PC-3 (cell line): ENCODE results near the gene DHFR. TPM values are rescaled to one million over a fixed set of nuclear protein-coding genes. Genes with fewer than 3 reads are reported as not detected.

Experiments
- ATAC-seq: fragments of 200-7000 bp; cut with Tn5 transposase; 2 replicates; pipeline ENCODE4 v1.9.1; 2020; ENCODE audit warnings: mild to moderate bottlenecking, moderate library complexity
- BruUV-seq: library from RNA; stranded (reverse); fragments of 400-500 nt; replicated peaks from 2 replicates; lab custom pipeline; 2021; lab: Mats Ljungman, UMichigan
- CTCF ChIA-PET: fragments of 300-600 bp; sonication (Branson Sonifier 250); formaldehyde crosslinking; loops from one replicate; lab custom pipeline; 2022; ENCODE audit warnings: antibody characterized with exemption; lab: Charles Lee
- POLR2A ChIA-PET: fragments of 300-600 bp; sonication (Branson Sonifier 250); formaldehyde crosslinking; loops from one replicate; lab custom pipeline; 2022; ENCODE audit warnings: antibody characterized with exemption; ENCODE audit not compliant: unreplicated experiment; lab: Charles Lee
- DNase-seq: peaks from one replicate; pipeline ENCODE4 v3.0.0-alpha.2; 2015
- H2AFZ ChIP-seq: fragments of 300-600 bp; sonication (generic); 2 replicates; pipeline ENCODE4 v1.6.0; 2016; ENCODE audit warnings: antibody characterized with exemption, low read length
- H3F3A ChIP-seq: fragments of 300-600 bp; sonication (generic); one replicate; pipeline ENCODE4 v1.6.0; 2017; ENCODE audit warnings: antibody characterized with exemption, low read length, control low read depth, mild to moderate bottlenecking; ENCODE audit not compliant: unreplicated experiment
- H3K27ac ChIP-seq: fragments of 300-600 bp; sonication (generic); 2 replicates; pipeline ENCODE4 v1.5.1; 2016; ENCODE audit warnings: mild to moderate bottlenecking, low read length
- H3K27me3 ChIP-seq: fragments of 300-600 bp; sonication (generic); 2 replicates; pipeline ENCODE4 v1.6.1; 2016; ENCODE audit warnings: low read length, mixed read lengths
- H3K36me3 ChIP-seq: fragments of 300-600 bp; sonication (generic); 2 replicates; pipeline ENCODE4 v1.6.1; 2016; ENCODE audit warnings: low read depth, mixed run types, low read length, mixed read lengths
- H3K4me1 ChIP-seq: fragments of 300-600 bp; sonication (generic); 2 replicates; pipeline ENCODE4 v1.5.1; 2016; ENCODE audit warnings: low read length; ENCODE audit not compliant: insufficient read depth
- H3K4me2 ChIP-seq: fragments of 300-600 bp; sonication (generic); 2 replicates; pipeline ENCODE4 v1.6.0; 2016; ENCODE audit warnings: low read length
- H3K4me3 ChIP-seq: fragments of 300-600 bp; sonication (generic); 2 replicates; pipeline ENCODE4 v1.5.1; 2016; ENCODE audit warnings: mild to moderate bottlenecking, low read length, mixed read lengths
- H3K79me2 ChIP-seq: fragments of 300-600 bp; sonication (generic); 2 replicates; pipeline ENCODE4 v1.6.1; 2017; ENCODE audit warnings: low read length, mixed read lengths
- H3K9ac ChIP-seq: fragments of 300-600 bp; sonication (generic); 2 replicates; pipeline ENCODE4 v1.6.0; 2016; ENCODE audit warnings: mild to moderate bottlenecking, low read length
- H3K9me2 ChIP-seq: fragments of 300-600 bp; sonication (generic); replicated peaks from 2 replicates; pipeline ENCODE4 v1.6.1; 2016; ENCODE audit warnings: mixed run types, low read length, mixed read lengths
- H3K9me3 ChIP-seq: fragments of 300-600 bp; sonication (generic); 2 replicates; pipeline ENCODE4 v1.6.1; 2016; ENCODE audit warnings: low read length, mixed read lengths
- H4K20me1 ChIP-seq: fragments of 300-600 bp; sonication (generic); 2 replicates; pipeline ENCODE4 v1.6.1; 2016; ENCODE audit warnings: low read length, mixed read lengths
- EZH2 ChIP-seq: fragments of 300-600 bp; sonication (generic); IDR thresholded peaks from one replicate; pipeline ENCODE4 v1.6.1; 2017; ENCODE audit warnings: antibody characterized with exemption, mild to moderate bottlenecking, low read length; ENCODE audit not compliant: unreplicated experiment
- EZH2phosphoT487 ChIP-seq: fragments of 300-600 bp; sonication (generic); IDR thresholded peaks from 2 replicates; pipeline ENCODE4 v1.6.1; 2018; ENCODE audit warnings: mild to moderate bottlenecking, antibody characterized with exemption, low read length, borderline replicate concordance
- intact Hi-C: fragments of 100-400 bp; cut with micrococcal nuclease; formaldehyde crosslinking; loops from 2 replicates; pipeline ENCODE4 v1.9.0; 2023
- total RNA-seq: library from RNA; depleted of rRNA; stranded (reverse); fragments of >200 nt; gene quantifications from 2 replicates; pipeline ENCODE4 v1.2.3, GENCODE V29; 2014
- TF ChIP-seq, protein P1 (sequence below): fragments of 300-600 bp; sonication (generic); conservative IDR thresholded peaks from 2 replicates; pipeline ENCODE4 v1.5.1; 2017; ENCODE audit warnings: antibody characterized with exemption, low read depth, mild to moderate bottlenecking, low read length

The DHFR gene
- total RNA-seq, 1 experiment from 2014 or later = 22.0 TPM

DNA sequence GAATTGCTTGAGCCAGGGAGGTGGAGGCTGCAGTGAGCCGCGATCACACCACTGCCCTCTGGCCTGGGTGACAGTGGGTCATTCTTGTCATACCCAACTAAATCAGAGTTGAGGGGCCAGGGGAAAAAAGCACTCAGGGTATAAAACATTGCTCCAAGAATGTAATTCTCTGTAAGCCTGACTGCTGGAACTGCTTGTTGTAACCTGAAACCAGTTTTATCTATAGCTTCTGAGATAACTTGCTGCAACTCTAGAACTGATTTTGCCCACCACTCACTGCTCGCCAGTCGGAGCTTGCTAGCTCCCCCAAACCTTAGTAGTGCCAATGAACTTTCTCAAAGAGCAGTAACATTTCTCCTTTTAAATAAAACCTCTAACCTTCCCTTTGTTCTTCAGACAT, 9.9 kb downstream of the DHFR start:
- Histone ChIP-seq H3F3A (no peaks in the 10 kb centered on the region), H4K20me1 (no peaks in the 10 kb centered on the region), H3K4me3 (no peak overlapping the region), H3K36me3 (peaks cover 14% of the 10 kb centered on the region), H3K27me3 (no peaks in the 10 kb centered on the region), H3K9me3 (no peaks in the 10 kb centered on the region), H2AFZ (no peak overlapping the region), H3K4me2 (no peak overlapping the region), H3K9me2 (no peaks in the 10 kb centered on the region), H3K27ac (no peak overlapping the region), H3K79me2 (no peaks in the 10 kb centered on the region), H3K9ac (no peak overlapping the region), H3K4me1 (no peaks in the 10 kb centered on the region)
- TF ChIP-seq, protein P1, sequence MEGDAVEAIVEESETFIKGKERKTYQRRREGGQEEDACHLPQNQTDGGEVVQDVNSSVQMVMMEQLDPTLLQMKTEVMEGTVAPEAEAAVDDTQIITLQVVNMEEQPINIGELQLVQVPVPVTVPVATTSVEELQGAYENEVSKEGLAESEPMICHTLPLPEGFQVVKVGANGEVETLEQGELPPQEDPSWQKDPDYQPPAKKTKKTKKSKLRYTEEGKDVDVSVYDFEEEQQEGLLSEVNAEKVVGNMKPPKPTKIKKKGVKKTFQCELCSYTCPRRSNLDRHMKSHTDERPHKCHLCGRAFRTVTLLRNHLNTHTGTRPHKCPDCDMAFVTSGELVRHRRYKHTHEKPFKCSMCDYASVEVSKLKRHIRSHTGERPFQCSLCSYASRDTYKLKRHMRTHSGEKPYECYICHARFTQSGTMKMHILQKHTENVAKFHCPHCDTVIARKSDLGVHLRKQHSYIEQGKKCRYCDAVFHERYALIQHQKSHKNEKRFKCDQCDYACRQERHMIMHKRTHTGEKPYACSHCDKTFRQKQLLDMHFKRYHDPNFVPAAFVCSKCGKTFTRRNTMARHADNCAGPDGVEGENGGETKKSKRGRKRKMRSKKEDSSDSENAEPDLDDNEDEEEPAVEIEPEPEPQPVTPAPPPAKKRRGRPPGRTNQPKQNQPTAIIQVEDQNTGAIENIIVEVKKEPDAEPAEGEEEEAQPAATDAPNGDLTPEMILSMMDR = no peak
- TF ChIP-seq EZH2phosphoT487 (no peak), EZH2 (no peak)
- no peak for DNase-seq
- ATAC-seq = no peak
- no TSS peak for BruUV-seq
- ChIA-PET POLR2A (no interaction called here), CTCF (no interaction called here)
- intact Hi-C loops = no loop called here

DNA sequence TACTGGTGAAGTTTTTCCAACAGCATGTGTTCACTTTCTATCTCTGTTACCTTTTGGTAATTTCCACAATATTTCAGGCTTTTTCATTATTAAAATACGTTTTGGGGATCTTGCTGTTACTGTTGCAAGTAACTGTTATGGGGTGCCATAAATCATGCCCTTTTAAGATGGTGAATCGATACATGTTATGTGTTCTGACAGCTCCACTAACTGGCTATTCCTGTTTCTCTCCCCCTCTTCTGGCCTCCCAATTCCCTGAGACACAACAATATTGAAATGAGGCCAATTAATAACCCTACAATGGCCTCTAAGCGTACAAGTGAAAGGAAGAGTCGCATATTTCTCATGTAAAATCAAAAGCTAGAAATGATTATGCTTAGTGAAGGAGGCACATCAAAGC, 13.4 kb downstream of the DHFR start:
- no peak overlapping the region for H3K27ac ChIP-seq
- no peak for DNase-seq
- no peaks in the 10 kb centered on the region for H3K9me2 ChIP-seq
- no peaks in the 10 kb centered on the region for H4K20me1 ChIP-seq
- no peak for TF ChIP-seq EZH2phosphoT487
- no peak for TF ChIP-seq EZH2
- TF ChIP-seq, protein P1 = no peak
- H3K9ac ChIP-seq = no peak overlapping the region
- BruUV-seq = no TSS peak
- H3F3A ChIP-seq = no peaks in the 10 kb centered on the region
- peaks cover 10% of the 10 kb centered on the region for H3K36me3 ChIP-seq
- no peaks in the 10 kb centered on the region for H3K27me3 ChIP-seq
- H3K9me3 ChIP-seq = no peaks in the 10 kb centered on the region
- H3K79me2 ChIP-seq = no peaks in the 10 kb centered on the region
- no peak overlapping the region for H3K4me3 ChIP-seq
- intact Hi-C loops = no loop called here
- H3K4me1 ChIP-seq = no peaks in the 10 kb centered on the region
- no peak overlapping the region for H3K4me2 ChIP-seq
- ChIA-PET CTCF (no interaction called here), POLR2A (no interaction called here)
- no peak overlapping the region for H2AFZ ChIP-seq
- no peak for ATAC-seq

DNA sequence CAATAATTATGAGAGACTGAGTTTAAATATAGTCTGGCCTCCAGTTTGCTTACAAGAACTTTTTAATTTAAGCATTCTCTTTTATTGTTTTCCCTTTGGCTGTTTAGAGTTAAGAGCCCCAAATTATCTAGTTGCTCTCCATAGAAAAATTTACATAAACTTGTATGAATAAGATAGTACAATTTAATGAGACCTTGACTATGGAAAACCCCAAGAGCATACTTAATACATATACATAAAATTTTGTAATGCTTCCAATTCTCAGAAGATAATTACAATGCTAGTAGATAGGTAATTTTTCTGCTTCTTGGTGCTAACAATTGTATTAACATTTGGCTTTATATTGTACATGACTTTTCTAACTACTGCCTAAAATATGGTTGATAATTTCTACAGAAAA, 20.6 kb downstream of the DHFR start:
- DNase-seq (no peak), ATAC-seq (no peak)
- no TSS peak for BruUV-seq
- Histone ChIP-seq H3K27ac (no peak overlapping the region), H3K79me2 (no peaks in the 10 kb centered on the region), H3K9ac (no peak overlapping the region), H3F3A (no peaks in the 10 kb centered on the region), H4K20me1 (no peaks in the 10 kb centered on the region), H3K9me2 (no peaks in the 10 kb centered on the region), H3K4me3 (no peak overlapping the region), H3K9me3 (no peaks in the 10 kb centered on the region), H2AFZ (no peak overlapping the region), H3K36me3 (no peaks in the 10 kb centered on the region; the same call in 1 of the 2 replicates), H3K27me3 (no peaks in the 10 kb centered on the region), H3K4me2 (no peak overlapping the region), H3K4me1 (no peaks in the 10 kb centered on the region)
- POLR2A ChIA-PET = no interaction called here
- intact Hi-C loops = no loop called here
- TF ChIP-seq EZH2 (no peak), EZH2phosphoT487 (no peak)
- TF ChIP-seq, protein P1 = no peak
- CTCF ChIA-PET = no interaction called here
